Chondrocyte (in vitro differentiated cells): Measurements from ENCODE around the gene SMYD5. TPM values are rescaled to one million over a fixed set of nuclear protein-coding genes. Genes with fewer than 3 reads are reported as not detected.

Source experiments
- DNase-seq: peaks from one replicate; pipeline ENCODE4 v3.0.0; 2021; ENCODE audit warnings: mixed read lengths, low spot score
- H3K27ac Mint-ChIP-seq: one replicate; pipeline ENCODE4 v1.8.0; 2021; ENCODE audit warnings: mild to moderate bottlenecking, moderate library complexity, mixed read lengths; ENCODE audit not compliant: unreplicated experiment
- H3K27me3 Mint-ChIP-seq: 2 replicates; pipeline ENCODE4 v1.8.0; 2021; ENCODE audit warnings: low read depth, mixed read lengths
- H3K36me3 Mint-ChIP-seq: 2 replicates; pipeline ENCODE4 v1.8.0; 2021; ENCODE audit warnings: low read depth, mixed read lengths
- H3K4me1 Mint-ChIP-seq: 2 replicates; pipeline ENCODE4 v1.8.0; 2021; ENCODE audit warnings: low read depth, mild to moderate bottlenecking, mixed read lengths
- H3K4me3 Mint-ChIP-seq: one replicate; pipeline ENCODE4 v1.8.0; 2021; ENCODE audit warnings: mild to moderate bottlenecking, moderate library complexity, mixed read lengths; ENCODE audit not compliant: unreplicated experiment
- H3K9me3 Mint-ChIP-seq: 2 replicates; pipeline ENCODE4 v1.8.0; 2021; ENCODE audit warnings: low read depth, mixed read lengths
- CTCF ChIP-seq: fragments of 200-600 bp; sonication (generic); IDR thresholded peaks from 2 replicates; pipeline ENCODE4 v1.5.0; 2021; ENCODE audit warnings: antibody characterized with exemption, mild to moderate bottlenecking, moderate library complexity
- total RNA-seq: library from RNA; stranded (reverse); gene quantifications from 3 replicates; pipeline ENCODE4 v1.2.1, GENCODE V29; 2021

SMYD5 gene
- total RNA-seq, 1 donor from 2014 or later = 10.0 TPM

GRCh38 chr2:73217826-73218225 is 3.8 kb downstream of the SMYD5 start:
- no peak for TF ChIP-seq CTCF
- DNase-seq = no peak
- H3K9me3 Mint-ChIP-seq = no peaks in the 10 kb centered on the region
- no peak overlapping the region for H3K27ac Mint-ChIP-seq
- H3K4me1 Mint-ChIP-seq = peaks cover 36% of the 10 kb centered on the region
- no peaks in the 10 kb centered on the region for H3K27me3 Mint-ChIP-seq
- H3K4me3 Mint-ChIP-seq = no peak overlapping the region
- peaks cover 8% of the 10 kb centered on the region for H3K36me3 Mint-ChIP-seq

- TF ChIP-seq CTCF = no peak
- Mint-ChIP-seq H3K27me3 (no peaks in the 10 kb centered on the region), H3K36me3 (peaks cover 10% of the 10 kb centered on the region), H3K9me3 (no peaks in the 10 kb centered on the region), H3K27ac (no peak overlapping the region), H3K4me1 (peaks cover 31% of the 10 kb centered on the region), H3K4me3 (no peak overlapping the region)
- DNase-seq = no peak
These were observed 4.3 kb downstream of the SMYD5 start for GRCh38 chr2:73218298-73218697.

GRCh38 chr2:73223821-73224220 is 9.8 kb downstream of the SMYD5 start:
- Mint-ChIP-seq H3K4me1 (no peaks in the 10 kb centered on the region), H3K4me3 (no peak overlapping the region), H3K9me3 (no peaks in the 10 kb centered on the region), H3K27ac (no peak overlapping the region), H3K27me3 (no peaks in the 10 kb centered on the region), H3K36me3 (peaks cover 14% of the 10 kb centered on the region)
- TF ChIP-seq CTCF = no peak
- DNase-seq = no peak

GRCh38 chr2:73225513-73226360 is 11.7 kb downstream of the SMYD5 start:
- no peaks in the 10 kb centered on the region for H3K4me1 Mint-ChIP-seq
- peaks cover 14% of the 10 kb centered on the region for H3K36me3 Mint-ChIP-seq
- H3K27ac Mint-ChIP-seq = no peak overlapping the region
- H3K9me3 Mint-ChIP-seq = no peaks in the 10 kb centered on the region
- no peak for TF ChIP-seq CTCF
- DNase-seq = no peak
- H3K4me3 Mint-ChIP-seq = no peak overlapping the region
- H3K27me3 Mint-ChIP-seq = no peaks in the 10 kb centered on the region

GRCh38 chr2:73227086-73227485 is 13.0 kb downstream of the SMYD5 start:
- Mint-ChIP-seq H3K36me3 (peaks cover 11% of the 10 kb centered on the region), H3K4me3 (no peak overlapping the region), H3K9me3 (no peaks in the 10 kb centered on the region), H3K27me3 (no peaks in the 10 kb centered on the region), H3K4me1 (no peaks in the 10 kb centered on the region), H3K27ac (no peak overlapping the region)
- no peak for TF ChIP-seq CTCF
- no peak for DNase-seq
